Stomach (tissue), 4 donors: ENCODE data around the gene TNRC6B.

Experiments used
- EP300 ChIP-seq: sonication (generic); formaldehyde crosslinking; IDR thresholded peaks from one replicate; pipeline ENCODE4 v1.6.1; 2017; ENCODE audit warnings: antibody characterized with exemption
- POLR2A ChIP-seq, 4 donors: fragments of 450-650 bp; IDR thresholded peaks; one replicate each; pipeline ENCODE4 v1.6.1; 2016; ENCODE audit warnings: antibody characterized with exemption in 4 of 4, control low read depth in 2 of 4, mild to moderate bottlenecking in 1 of 4, moderate library complexity in 1 of 4
- POLR2AphosphoS5 ChIP-seq, 3 donors: sonication (generic); formaldehyde crosslinking; IDR thresholded peaks; one replicate each; pipeline ENCODE4 v1.6.1; 2016; ENCODE audit warnings: antibody characterized with exemption in 3 of 3
- TF ChIP-seq, protein P1 (sequence below), 7 experiments: fragments of 450-650 bp in 4 of 7; fragments of 200-600 bp in 3 of 7; sonication (generic) in 3 of 7; IDR thresholded peaks; one replicate each; pipeline ENCODE4 v1.5.1; 2016 to 2019; ENCODE audit warnings: antibody characterized with exemption in 7 of 7, control low read depth in 2 of 7, mild to moderate bottlenecking in 1 of 7

DNA sequence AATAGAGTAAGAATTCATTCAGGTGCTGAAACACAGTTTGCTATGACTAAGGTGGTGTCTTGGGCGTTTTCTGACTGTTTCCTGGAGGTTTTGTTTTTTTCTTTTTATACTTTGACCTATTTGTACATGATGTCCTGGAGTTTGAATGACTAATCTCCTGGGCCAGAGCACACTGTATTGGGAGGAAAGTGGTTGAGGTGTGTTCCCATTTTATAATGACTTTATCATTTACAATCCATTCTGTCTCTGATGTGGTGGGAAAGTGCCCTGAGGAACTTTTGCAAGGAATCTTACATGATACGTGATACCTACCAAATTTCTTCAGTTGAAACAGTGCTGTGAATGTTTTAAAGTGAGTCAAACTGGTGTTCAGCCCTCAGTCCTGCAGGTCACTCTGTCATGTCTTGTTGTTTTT is 80.8 kb downstream of the TNRC6B start:
- TF ChIP-seq, protein P1, sequence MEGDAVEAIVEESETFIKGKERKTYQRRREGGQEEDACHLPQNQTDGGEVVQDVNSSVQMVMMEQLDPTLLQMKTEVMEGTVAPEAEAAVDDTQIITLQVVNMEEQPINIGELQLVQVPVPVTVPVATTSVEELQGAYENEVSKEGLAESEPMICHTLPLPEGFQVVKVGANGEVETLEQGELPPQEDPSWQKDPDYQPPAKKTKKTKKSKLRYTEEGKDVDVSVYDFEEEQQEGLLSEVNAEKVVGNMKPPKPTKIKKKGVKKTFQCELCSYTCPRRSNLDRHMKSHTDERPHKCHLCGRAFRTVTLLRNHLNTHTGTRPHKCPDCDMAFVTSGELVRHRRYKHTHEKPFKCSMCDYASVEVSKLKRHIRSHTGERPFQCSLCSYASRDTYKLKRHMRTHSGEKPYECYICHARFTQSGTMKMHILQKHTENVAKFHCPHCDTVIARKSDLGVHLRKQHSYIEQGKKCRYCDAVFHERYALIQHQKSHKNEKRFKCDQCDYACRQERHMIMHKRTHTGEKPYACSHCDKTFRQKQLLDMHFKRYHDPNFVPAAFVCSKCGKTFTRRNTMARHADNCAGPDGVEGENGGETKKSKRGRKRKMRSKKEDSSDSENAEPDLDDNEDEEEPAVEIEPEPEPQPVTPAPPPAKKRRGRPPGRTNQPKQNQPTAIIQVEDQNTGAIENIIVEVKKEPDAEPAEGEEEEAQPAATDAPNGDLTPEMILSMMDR (IDR thresholded peaks at IDR 0.05), result no peak
- TF ChIP-seq POLR2A (IDR thresholded peaks at IDR 0.05) (no peak), EP300 (no peak), POLR2AphosphoS5 (IDR thresholded peaks at IDR 0.05) (peak in 2 of 3 donors; percentile 7 to 9)
